Smooth muscle cell (in vitro differentiated cells): ENCODE measurements around the gene ZC3HAV1. TPM values are rescaled to one million over a fixed set of nuclear protein-coding genes. Genes with fewer than 3 reads are reported as not detected.

Experiments
- DNase-seq: peaks from one replicate; lab custom pipeline; 2025; ENCODE audit not compliant: unreplicated experiment; lab: John Stamatoyannopoulos, UW
- H2AFZ ChIP-seq: fragments of 200-600 bp; sonication (generic); 2 replicates; pipeline ENCODE4 v1.6.0; 2016; ENCODE audit warnings: antibody characterized with exemption, low read depth, mild to moderate bottlenecking
- H3F3A ChIP-seq: fragments of 200-600 bp; sonication (generic); 2 replicates; pipeline ENCODE4 v1.6.0; 2017; ENCODE audit warnings: antibody characterized with exemption, low read depth
- H3K27ac ChIP-seq: fragments of 200-600 bp; sonication (generic); 2 replicates; pipeline ENCODE4 v1.5.1; 2016; ENCODE audit warnings: low read depth, mild to moderate bottlenecking
- H3K27me3 ChIP-seq: fragments of 200-600 bp; sonication (generic); 2 replicates; pipeline ENCODE4 v1.6.1; 2016; ENCODE audit warnings: low read depth, mild to moderate bottlenecking
- H3K36me3 ChIP-seq: fragments of 200-600 bp; sonication (generic); 2 replicates; pipeline ENCODE4 v1.5.1; 2016; ENCODE audit warnings: low read depth
- H3K4me1 ChIP-seq: fragments of 200-600 bp; sonication (generic); 2 replicates; pipeline ENCODE4 v1.5.1; 2016; ENCODE audit warnings: low read depth
- H3K4me2 ChIP-seq: fragments of 200-600 bp; sonication (generic); 2 replicates; pipeline ENCODE4 v1.6.0; 2016; ENCODE audit warnings: mild to moderate bottlenecking
- H3K4me3 ChIP-seq: fragments of 200-600 bp; sonication (generic); 2 replicates; pipeline ENCODE4 v1.5.1; 2016; ENCODE audit warnings: mild to moderate bottlenecking
- H3K79me2 ChIP-seq: fragments of 200-600 bp; sonication (generic); 2 replicates; pipeline ENCODE4 v1.6.0; 2016; ENCODE audit warnings: low read depth, mild to moderate bottlenecking
- H3K9ac ChIP-seq: fragments of 200-600 bp; sonication (generic); 2 replicates; pipeline ENCODE4 v1.6.0; 2016; ENCODE audit warnings: low read depth
- H3K9me3 ChIP-seq: fragments of 200-600 bp; sonication (generic); replicated peaks from 2 replicates; pipeline ENCODE4 v1.5.1; 2016; ENCODE audit warnings: low read depth
- H4K20me1 ChIP-seq: fragments of 200-600 bp; sonication (generic); 2 replicates; pipeline ENCODE4 v1.6.0; 2016; ENCODE audit warnings: low read depth
- WGBS: methylation state at CpG from one replicate; pipeline ENCODE4 v1.1.7; 2016; ENCODE audit warnings: low lambda C conversion rate; 5-methylcytosine and 5-hydroxymethylcytosine counted together
- polyA plus RNA-seq: library from polyadenylated mRNA; unstranded; fragments of >200 nt; fragmentation: Nextera tagmentation; extraction: Ambion mirVana; gene quantifications from 2 replicates; pipeline ENCODE4 v1.2.1, GENCODE V29; 2016
- total RNA-seq: library from RNA; depleted of rRNA; stranded (reverse); fragments of >200 nt; gene quantifications from 2 replicates; pipeline ENCODE4 v1.2.3, GENCODE V29; 2014
- TF ChIP-seq, protein P1 (sequence below): fragments of 200-600 bp; sonication (generic); IDR thresholded peaks from 2 replicates; pipeline ENCODE4 v1.5.1; 2017; ENCODE audit warnings: borderline replicate concordance, mild to moderate bottlenecking, antibody characterized with exemption; ENCODE audit not compliant: insufficient read depth, poor library complexity, severe bottlenecking

ZC3HAV1 gene
- total and polyA plus RNA-seq, 2 experiments from 2014 or later: 4.7 to 12.1 TPM

GRCh38 chr7:139023076-139023475 is 86.4 kb downstream of the ZC3HAV1 start:
- peaks cover 3% of the 10 kb centered on the region for H3K79me2 ChIP-seq
- H3K27ac ChIP-seq: no peak overlapping the region
- H2AFZ ChIP-seq: no peak overlapping the region
- WGBS: 91% methylated on average over 5 of the region's 5 CpGs
- no peak overlapping the region for H3K9ac ChIP-seq
- H4K20me1 ChIP-seq: peaks cover 7% of the 10 kb centered on the region
- H3K4me2 ChIP-seq: no peak overlapping the region
- TF ChIP-seq, protein P1, sequence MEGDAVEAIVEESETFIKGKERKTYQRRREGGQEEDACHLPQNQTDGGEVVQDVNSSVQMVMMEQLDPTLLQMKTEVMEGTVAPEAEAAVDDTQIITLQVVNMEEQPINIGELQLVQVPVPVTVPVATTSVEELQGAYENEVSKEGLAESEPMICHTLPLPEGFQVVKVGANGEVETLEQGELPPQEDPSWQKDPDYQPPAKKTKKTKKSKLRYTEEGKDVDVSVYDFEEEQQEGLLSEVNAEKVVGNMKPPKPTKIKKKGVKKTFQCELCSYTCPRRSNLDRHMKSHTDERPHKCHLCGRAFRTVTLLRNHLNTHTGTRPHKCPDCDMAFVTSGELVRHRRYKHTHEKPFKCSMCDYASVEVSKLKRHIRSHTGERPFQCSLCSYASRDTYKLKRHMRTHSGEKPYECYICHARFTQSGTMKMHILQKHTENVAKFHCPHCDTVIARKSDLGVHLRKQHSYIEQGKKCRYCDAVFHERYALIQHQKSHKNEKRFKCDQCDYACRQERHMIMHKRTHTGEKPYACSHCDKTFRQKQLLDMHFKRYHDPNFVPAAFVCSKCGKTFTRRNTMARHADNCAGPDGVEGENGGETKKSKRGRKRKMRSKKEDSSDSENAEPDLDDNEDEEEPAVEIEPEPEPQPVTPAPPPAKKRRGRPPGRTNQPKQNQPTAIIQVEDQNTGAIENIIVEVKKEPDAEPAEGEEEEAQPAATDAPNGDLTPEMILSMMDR: no peak
- no peak for DNase-seq
- H3K9me3 ChIP-seq: no peaks in the 10 kb centered on the region
- H3K36me3 ChIP-seq: peaks cover 20% of the 10 kb centered on the region
- H3K27me3 ChIP-seq: no peaks in the 10 kb centered on the region
- H3K4me1 ChIP-seq: no peaks in the 10 kb centered on the region
- no peak overlapping the region for H3K4me3 ChIP-seq
- H3F3A ChIP-seq: no peaks in the 10 kb centered on the region

DNA sequence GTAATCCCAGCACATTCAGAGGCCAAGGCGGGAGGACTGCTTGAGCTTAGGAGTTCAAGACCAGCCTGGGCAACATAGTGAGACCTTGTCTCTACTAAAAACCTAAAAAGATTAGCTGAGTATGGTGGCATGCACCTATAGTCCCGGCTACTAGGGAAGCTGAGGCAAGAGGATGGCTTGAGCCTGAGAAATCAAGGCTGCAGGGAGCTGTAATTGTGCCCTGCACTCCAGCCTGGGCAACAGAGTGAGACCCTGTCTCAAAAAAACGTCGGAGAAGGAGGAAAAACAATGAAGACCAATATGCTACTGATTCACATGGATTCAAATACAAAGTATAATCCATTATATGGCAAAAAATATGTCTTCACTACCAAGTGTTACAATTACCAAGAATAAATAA is 87.2 kb downstream of the ZC3HAV1 start:
- DNase-seq: no peak

GRCh38 chr7:139018910-139019309 is 90.6 kb downstream of the ZC3HAV1 start:
- Histone ChIP-seq H3F3A (no peaks in the 10 kb centered on the region), H3K4me3 (no peak overlapping the region), H3K4me1 (no peaks in the 10 kb centered on the region), H3K9me3 (no peaks in the 10 kb centered on the region), H4K20me1 (no peaks in the 10 kb centered on the region), H3K27me3 (no peaks in the 10 kb centered on the region), H3K9ac (no peak overlapping the region), H3K79me2 (no peaks in the 10 kb centered on the region), H3K36me3 (peaks cover 8% of the 10 kb centered on the region), H2AFZ (no peak overlapping the region), H3K27ac (no peak overlapping the region), H3K4me2 (no peak overlapping the region)
- no peak for DNase-seq
- TF ChIP-seq, protein P1: no peak
- WGBS: 97% methylated on average over 3 of the region's 3 CpGs

More for the DNA sequence above, 87.2 kb downstream of the ZC3HAV1 start:
- Histone ChIP-seq H4K20me1 (peaks cover 7% of the 10 kb centered on the region), H3K9me3 (no peaks in the 10 kb centered on the region), H3K36me3 (peaks cover 20% of the 10 kb centered on the region), H3K4me2 (no peak overlapping the region), H3K9ac (no peak overlapping the region), H3K27me3 (no peaks in the 10 kb centered on the region), H3K27ac (no peak overlapping the region), H3F3A (no peaks in the 10 kb centered on the region), H3K4me1 (no peaks in the 10 kb centered on the region), H2AFZ (no peak overlapping the region), H3K79me2 (peaks cover 3% of the 10 kb centered on the region), H3K4me3 (no peak overlapping the region)
- 81% methylated on average over 4 of the region's 4 CpGs for WGBS
- TF ChIP-seq, protein P1: no peak

DNA sequence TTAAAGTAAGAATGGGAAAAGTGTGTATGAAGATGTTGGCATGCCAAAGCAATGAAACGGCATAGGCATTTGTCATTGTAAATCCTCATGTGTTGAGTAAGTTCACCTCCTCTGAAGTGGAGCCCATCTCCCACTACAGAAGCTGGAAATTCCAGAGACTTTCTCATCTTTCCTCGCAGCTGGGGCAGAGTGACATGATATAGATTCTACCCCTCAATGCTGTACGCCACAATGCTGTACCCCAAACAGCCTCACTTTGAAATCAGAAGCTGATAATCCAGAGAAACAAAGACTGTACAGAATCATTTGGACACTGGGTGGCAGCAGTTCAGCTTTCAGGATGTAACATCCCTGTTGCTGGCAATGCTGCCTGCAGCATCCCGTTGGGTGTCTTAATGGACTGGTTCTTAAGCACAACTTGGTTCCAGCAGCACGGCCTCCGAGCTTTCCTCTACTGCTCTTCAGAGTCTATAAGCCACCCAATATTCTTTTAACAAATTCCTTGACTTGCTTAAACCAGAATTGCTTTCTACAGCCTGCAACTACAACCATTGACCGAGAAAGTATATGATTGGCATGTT is 92.5 kb downstream of the ZC3HAV1 start:
- no peaks in the 10 kb centered on the region for H4K20me1 ChIP-seq
- H3K4me2 ChIP-seq: no peak overlapping the region
- no peak overlapping the region for H3K9ac ChIP-seq
- no peaks in the 10 kb centered on the region for H3K79me2 ChIP-seq
- DNase-seq: peak; percentile 1
- H2AFZ ChIP-seq: no peak overlapping the region
- H3K4me1 ChIP-seq: no peaks in the 10 kb centered on the region
- no peak overlapping the region for H3K27ac ChIP-seq
- TF ChIP-seq, protein P1: peak; percentile 45
- no peak overlapping the region for H3K4me3 ChIP-seq
- no peaks in the 10 kb centered on the region for H3K27me3 ChIP-seq
- 55% methylated on average over 7 of the region's 7 CpGs for WGBS
- no peaks in the 10 kb centered on the region for H3K9me3 ChIP-seq
- H3F3A ChIP-seq: no peaks in the 10 kb centered on the region
- H3K36me3 ChIP-seq: no peaks in the 10 kb centered on the region
